Upper lobe of left lung (tissue), 6 donors: ENCODE measurements around the gene RPL12. TPM values are rescaled to one million over a fixed set of nuclear protein-coding genes. Genes with fewer than 3 reads are reported as not detected.

Experiments used
- ATAC-seq, 2 donors: fragments of 200-7000 bp; cut with Tn5 transposase; one replicate each; pipeline ENCODE4 v1.9.1; 2022; ENCODE audit warnings: mild to moderate bottlenecking in 2 of 2, moderate library complexity in 2 of 2; ENCODE audit not compliant: low FRiP score in 2 of 2
- DNase-seq, 2 donors: peaks; one replicate each; pipeline ENCODE4 v3.0.0-alpha.2; 2019 to 2020
- H3K27ac ChIP-seq, 4 donors: fragments of 200-600 bp; sonication (generic); one replicate each; pipeline ENCODE4 v1.5.1; 2016 to 2019
- H3K27me3 ChIP-seq, 4 donors: fragments of 200-600 bp; sonication (generic); one replicate each; pipeline ENCODE4 v1.5.1; 2017 to 2019
- H3K36me3 ChIP-seq, 4 donors: fragments of 200-600 bp; sonication (generic); one replicate each; pipeline ENCODE4 v1.5.1; 2016 to 2019
- H3K4me1 ChIP-seq, 4 donors: fragments of 200-600 bp; sonication (generic); one replicate each; pipeline ENCODE4 v1.5.1; 2018 to 2019
- H3K4me3 ChIP-seq, 4 donors: fragments of 200-600 bp; sonication (generic); one replicate each; pipeline ENCODE4 v1.5.1; 2017 to 2019; ENCODE audit warnings: mild to moderate bottlenecking in 2 of 4, moderate library complexity in 1 of 4
- H3K9me3 ChIP-seq, 4 donors: fragments of 200-600 bp; sonication (generic); one replicate each; pipeline ENCODE4 v1.5.1; 2018 to 2019
- EP300 ChIP-seq, 4 donors: sonication (generic); formaldehyde crosslinking; IDR thresholded peaks; one replicate each; pipeline ENCODE4 v1.5.1; 2017; ENCODE audit warnings: antibody characterized with exemption in 4 of 4, control low read depth in 2 of 4
- POLR2A ChIP-seq, 4 donors: fragments of 450-650 bp; IDR thresholded peaks; one replicate each; pipeline ENCODE4 v1.5.1; 2016 to 2017; ENCODE audit warnings: antibody characterized with exemption in 4 of 4, mild to moderate bottlenecking in 2 of 4
- POLR2AphosphoS5 ChIP-seq, 2 donors: sonication (generic); formaldehyde crosslinking; IDR thresholded peaks; one replicate each; pipeline ENCODE4 v1.5.1; 2017; ENCODE audit warnings: antibody characterized with exemption in 2 of 2
- WGBS, 2 donors: methylation state at CpG; one replicate each; pipeline ENCODE4 v1.1.5; 2017 to 2018; 5-methylcytosine and 5-hydroxymethylcytosine counted together
- total RNA-seq, 6 donors: library from RNA; depleted of rRNA in 4 of 6; stranded (reverse); fragments of >200 nt in 4 of 6; gene quantifications; one replicate each; pipeline versions ENCODE4 v1.1.0 to v1.2.1, GENCODE V29; 2016 to 2021
- TF ChIP-seq, protein P1 (sequence below), 6 experiments: fragments of 450-650 bp in 4 of 6; fragments of 200-600 bp in 2 of 6; sonication (generic) in 2 of 6; IDR thresholded peaks; one replicate each; pipeline ENCODE4 v1.5.1; 2016 to 2019; ENCODE audit warnings: antibody characterized with exemption in 6 of 6
- donor health status: DM: no; HTN: no; CAD: no; lungs with moderate emphysema.
- donor health status: DM: no; HTN: yes; CAD: no; lungs with severe emphysema.

RPL12 gene
- total RNA-seq, 6 donors from 2014 or later: 841 to 1,291 (median 1,060) TPM

DNA sequence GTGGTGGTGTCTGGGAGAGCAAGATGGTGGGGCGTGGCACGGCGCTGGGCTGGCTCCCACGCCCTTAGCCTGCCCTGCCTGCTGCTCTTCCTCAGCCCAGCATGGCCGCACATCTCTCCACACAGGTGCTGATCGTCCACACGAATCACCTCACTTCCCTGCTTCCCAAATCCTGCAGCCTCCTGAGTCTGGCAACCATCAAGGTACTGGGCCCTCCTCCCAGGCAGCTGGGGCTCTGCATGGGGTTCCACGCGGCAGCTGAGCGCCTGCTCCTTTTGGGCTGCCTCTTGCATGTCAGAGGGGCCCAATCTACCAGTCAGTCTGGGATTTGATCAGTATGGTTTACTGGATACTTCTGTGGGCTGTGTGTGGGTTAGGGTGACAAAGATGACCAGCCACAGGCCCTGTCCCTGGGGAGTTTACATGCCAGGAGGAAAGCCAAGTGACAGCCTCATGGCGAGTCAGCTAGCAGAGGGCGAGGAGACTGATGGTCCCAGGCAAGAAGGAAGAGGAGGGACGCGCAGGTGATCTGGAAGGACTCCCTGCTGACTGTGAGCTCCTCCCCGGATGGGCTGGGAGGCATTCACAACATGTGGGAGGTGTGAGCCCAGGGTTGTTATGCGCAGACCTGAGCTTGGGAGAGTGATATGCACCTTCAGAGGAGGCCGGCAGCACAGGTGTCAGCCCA lies 6.1 kb upstream of the RPL12 start:
- DNase-seq (peak in 1 of 2 donors; percentile 33), ATAC-seq (no peak)
- H3K27ac ChIP-seq: no peak overlapping the region
- H3K4me3 ChIP-seq: no peak overlapping the region
- H3K36me3 ChIP-seq: peaks cover 6 to 57% (median 36%) of the 10 kb centered on the region in 4 donors
- TF ChIP-seq POLR2A (IDR thresholded peaks at IDR 0.05): no peak
- TF ChIP-seq, protein P1, sequence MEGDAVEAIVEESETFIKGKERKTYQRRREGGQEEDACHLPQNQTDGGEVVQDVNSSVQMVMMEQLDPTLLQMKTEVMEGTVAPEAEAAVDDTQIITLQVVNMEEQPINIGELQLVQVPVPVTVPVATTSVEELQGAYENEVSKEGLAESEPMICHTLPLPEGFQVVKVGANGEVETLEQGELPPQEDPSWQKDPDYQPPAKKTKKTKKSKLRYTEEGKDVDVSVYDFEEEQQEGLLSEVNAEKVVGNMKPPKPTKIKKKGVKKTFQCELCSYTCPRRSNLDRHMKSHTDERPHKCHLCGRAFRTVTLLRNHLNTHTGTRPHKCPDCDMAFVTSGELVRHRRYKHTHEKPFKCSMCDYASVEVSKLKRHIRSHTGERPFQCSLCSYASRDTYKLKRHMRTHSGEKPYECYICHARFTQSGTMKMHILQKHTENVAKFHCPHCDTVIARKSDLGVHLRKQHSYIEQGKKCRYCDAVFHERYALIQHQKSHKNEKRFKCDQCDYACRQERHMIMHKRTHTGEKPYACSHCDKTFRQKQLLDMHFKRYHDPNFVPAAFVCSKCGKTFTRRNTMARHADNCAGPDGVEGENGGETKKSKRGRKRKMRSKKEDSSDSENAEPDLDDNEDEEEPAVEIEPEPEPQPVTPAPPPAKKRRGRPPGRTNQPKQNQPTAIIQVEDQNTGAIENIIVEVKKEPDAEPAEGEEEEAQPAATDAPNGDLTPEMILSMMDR (IDR thresholded peaks at IDR 0.05): no peak
- TF ChIP-seq EP300 (IDR thresholded peaks at IDR 0.05): no peak
- TF ChIP-seq POLR2AphosphoS5 (IDR thresholded peaks at IDR 0.05): no peak
- H3K27me3 ChIP-seq: no peaks in the 10 kb centered on the region
- no peaks in the 10 kb centered on the region for H3K9me3 ChIP-seq
- WGBS, 2 donors: 92 to 94% methylated on average over 17 of the region's 17 CpGs
- H3K4me1 ChIP-seq: peaks cover 7 to 16% (median 8%) of the 10 kb centered on the region in 4 donors

DNA sequence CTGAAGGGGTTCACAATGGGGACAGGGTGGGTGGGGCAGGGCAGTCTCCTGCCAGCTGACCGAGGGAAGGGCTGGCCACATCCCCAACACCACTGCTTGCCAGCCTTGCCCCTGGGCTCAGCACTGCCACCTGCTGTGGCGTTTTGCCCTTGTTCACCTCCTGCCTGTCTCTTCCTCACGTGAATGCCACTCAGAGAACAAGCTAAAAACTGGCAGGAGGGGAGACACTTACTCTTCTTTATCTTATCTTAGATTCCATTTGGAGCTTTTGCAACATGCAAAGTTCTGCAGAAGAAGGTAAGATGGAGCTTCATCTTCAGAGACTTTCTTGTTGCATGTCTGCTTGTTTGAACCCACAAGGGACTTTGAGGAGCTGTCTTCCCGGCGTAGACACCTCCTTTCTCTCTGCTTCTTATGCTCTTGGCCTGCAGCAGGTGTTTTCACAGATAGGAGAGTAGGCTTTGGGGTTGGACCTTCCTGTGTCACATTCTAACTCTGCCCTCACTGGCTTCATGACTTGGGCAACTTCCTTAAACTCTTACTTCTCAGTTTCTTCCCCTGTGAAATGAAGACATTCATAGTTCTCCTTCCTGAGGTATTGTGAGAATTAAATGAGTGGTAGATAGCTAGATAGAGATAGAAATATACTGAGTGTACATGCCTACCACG lies 4.3 kb upstream of the RPL12 start:
- ATAC-seq (no peak), DNase-seq (peak in 1 of 2 donors; percentile 47)
- no peak overlapping the region for H3K4me3 ChIP-seq
- TF ChIP-seq, protein P1 (IDR thresholded peaks at IDR 0.05): peak in 1 of 6 experiments; percentile 30
- TF ChIP-seq POLR2AphosphoS5 (IDR thresholded peaks at IDR 0.05): no peak
- no peaks in the 10 kb centered on the region for H3K27me3 ChIP-seq
- WGBS, 2 donors: 56 to 62% methylated on average over 6 of the region's 6 CpGs
- H3K4me1 ChIP-seq: peaks cover 9 to 27% (median 14%) of the 10 kb centered on the region in 4 donors
- H3K27ac ChIP-seq: peak overlapping the region in 1 of 4 donors; percentile 7
- H3K36me3 ChIP-seq: peaks cover 3 to 39% (median 21%) of the 10 kb centered on the region in 4 donors
- no peaks in the 10 kb centered on the region for H3K9me3 ChIP-seq

DNA sequence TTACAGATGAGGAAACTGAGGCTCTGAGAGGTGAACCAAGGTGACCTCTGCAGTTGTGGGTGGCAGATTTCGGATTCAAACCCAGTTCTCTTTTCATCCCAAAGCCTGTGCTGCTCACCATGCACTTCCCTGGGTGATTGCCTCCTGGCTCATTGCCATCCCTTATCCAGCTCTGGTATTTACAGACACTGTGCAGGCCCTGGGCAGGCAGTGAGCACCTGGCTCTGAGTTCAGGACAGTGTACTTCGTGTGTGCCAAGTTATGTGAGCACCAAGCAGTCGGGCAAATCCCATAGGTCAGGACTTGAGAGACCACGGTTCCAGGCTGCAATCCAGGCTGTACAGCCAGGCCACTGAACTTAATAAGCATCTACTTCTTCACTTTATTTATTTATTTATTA lies 1.5 kb upstream of the RPL12 start:
- 45 to 75% methylated on average over 3 to 4 of the region's 4 CpGs for WGBS, 2 donors
- H3K4me3 ChIP-seq: peak overlapping the region in 2 of 4 donors; percentile 64 to 94
- no peaks in the 10 kb centered on the region for H3K27me3 ChIP-seq
- ATAC-seq (no peak), DNase-seq (peak in 1 of 2 donors; percentile 49)
- no peaks in the 10 kb centered on the region for H3K9me3 ChIP-seq
- TF ChIP-seq EP300 (IDR thresholded peaks at IDR 0.05): no peak
- no peak for TF ChIP-seq POLR2AphosphoS5 (IDR thresholded peaks at IDR 0.05)
- TF ChIP-seq, protein P1 (IDR thresholded peaks at IDR 0.05): no peak
- no peak for TF ChIP-seq POLR2A (IDR thresholded peaks at IDR 0.05)
- H3K36me3 ChIP-seq: peaks cover 0 to 43% (median 29%) of the 10 kb centered on the region in 4 donors
- peak overlapping the region in 2 of 4 donors; percentile 91 to 96 for H3K27ac ChIP-seq
- H3K4me1 ChIP-seq: peaks cover 30 to 52% (median 33%) of the 10 kb centered on the region in 4 donors

DNA sequence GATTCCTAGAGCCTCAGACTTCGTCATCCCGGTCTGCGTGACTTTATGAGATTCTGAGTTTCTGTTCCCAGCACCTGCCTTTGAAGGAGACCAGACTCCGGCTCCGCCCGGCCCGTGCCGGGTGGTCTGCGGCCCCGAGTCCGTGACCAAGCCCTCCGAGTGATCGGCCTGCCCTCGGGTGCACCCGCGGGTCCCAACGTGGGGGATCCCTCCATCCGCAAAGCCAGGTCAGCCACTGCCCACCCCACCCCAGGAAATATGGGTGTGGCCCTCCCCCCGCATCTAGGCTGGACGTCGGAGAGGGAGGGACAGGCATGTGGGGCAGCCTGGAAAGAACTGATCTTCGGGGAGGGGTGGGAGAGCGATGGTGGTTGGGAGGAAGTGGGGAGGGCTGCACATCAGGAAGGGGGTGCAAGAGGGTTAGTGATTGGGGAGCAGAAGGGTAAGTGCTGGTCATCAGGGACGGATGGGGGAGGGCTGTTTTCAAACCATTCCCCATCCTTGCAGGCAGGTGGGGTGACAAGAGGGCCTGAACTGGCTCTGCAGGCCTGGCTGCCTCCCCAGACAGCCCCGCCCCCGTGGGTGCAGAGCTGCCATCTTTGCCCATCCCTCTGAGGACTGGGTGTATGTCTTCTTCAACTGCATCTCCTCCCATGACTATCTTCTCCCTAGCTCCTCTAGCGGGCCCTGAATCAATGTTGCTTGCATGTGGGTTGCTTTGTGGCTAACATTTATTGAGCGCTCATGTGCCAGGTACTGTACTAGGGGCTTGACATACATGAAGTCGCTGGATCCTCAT lies 851 bp upstream of the RPL12 start:
- 0 to 12% methylated on average over 12 to 25 of the region's 29 CpGs for WGBS, 2 donors
- Histone ChIP-seq H3K36me3 (peaks cover 0 to 43% (median 30%) of the 10 kb centered on the region in 4 donors), H3K4me3 (peak overlapping the region; percentile 64 to 94 (median 83)), H3K27ac (peak overlapping the region; percentile 90 to 96 (median 92)), H3K4me1 (peaks cover 30 to 52% (median 33%) of the 10 kb centered on the region in 4 donors), H3K27me3 (no peaks in the 10 kb centered on the region), H3K9me3 (no peaks in the 10 kb centered on the region)
- peak; percentile 53 to 90 for DNase-seq
- ATAC-seq: peak; percentile 15 to 32
- no peak for TF ChIP-seq POLR2AphosphoS5 (IDR thresholded peaks at IDR 0.05)
- TF ChIP-seq, protein P1 (IDR thresholded peaks at IDR 0.05): no peak
- no peak for TF ChIP-seq POLR2A (IDR thresholded peaks at IDR 0.05)
- TF ChIP-seq EP300 (IDR thresholded peaks at IDR 0.05): no peak
